ENCODE data around the gene TIMP2. TPM values are rescaled to one million over a fixed set of nuclear protein-coding genes. Genes with fewer than 3 reads are reported as not detected.

The TIMP2 gene
- total RNA-seq, 2 experiments from 2014 or later: 6.2 to 7.0 TPM

DNA sequence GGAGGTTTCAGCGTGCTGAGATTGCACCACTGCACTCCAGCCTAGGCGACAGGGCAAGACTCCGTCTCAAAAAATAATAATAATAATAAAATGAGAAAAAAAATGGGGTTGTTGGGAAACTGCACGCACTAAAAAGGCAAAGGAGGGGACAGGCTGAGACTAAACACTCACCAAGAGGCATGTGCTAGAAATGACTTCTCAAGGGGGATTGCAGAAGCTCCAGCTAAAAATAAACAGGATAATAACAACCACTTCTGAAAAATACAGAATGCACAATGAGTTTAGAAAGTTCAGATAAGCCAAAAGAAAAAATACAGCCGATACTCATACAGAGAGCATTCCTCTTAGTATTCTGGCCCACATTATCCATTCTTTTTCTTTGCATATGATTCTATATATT lies 15.1 kb upstream of the TIMP2 start:
- no peak overlapping the region for H3K27ac Mint-ChIP-seq
- H3K4me3 Mint-ChIP-seq: no peak overlapping the region
- Histone ChIP-seq H3K36me3 (ENCODE audit: insufficient read depth, low read length) (no peaks in the 10 kb centered on the region), H3K27me3 (ENCODE audit: control insufficient read depth in 1 of 2, insufficient read depth in 2 of 2, low read length in 2 of 2) (no peaks in the 10 kb centered on the region), H3K9me3 (ENCODE audit: control insufficient read depth in 1 of 2, insufficient read depth in 1 of 2, low read length in 2 of 2) (no peaks in the 10 kb centered on the region), H3K4me3 (ENCODE audit: low read length) (no peak overlapping the region), H3K4me1 (ENCODE audit: insufficient read depth, low read length) (no peaks in the 10 kb centered on the region), H3K27ac (ENCODE audit: low read depth in 1 of 2, low read length in 2 of 2) (no peak overlapping the region)
- H3K27me3 Mint-ChIP-seq: peaks cover 8% of the 10 kb centered on the region
- POLR2A ChIA-PET: no interaction called here
- no peaks in the 10 kb centered on the region for H3K4me1 Mint-ChIP-seq (ENCODE audit: low read depth)
- H3K36me3 Mint-ChIP-seq (ENCODE audit: low read depth): no peaks in the 10 kb centered on the region
- DNase-seq (no peak), ATAC-seq (ENCODE audit: poor library complexity) (no peak)
- intact Hi-C loops (cut with DNase I, micrococcal nuclease): no loop called here
- H3K9me3 Mint-ChIP-seq: no peaks in the 10 kb centered on the region
- CTCF ChIA-PET: interaction anchor here (1.2 kb wide), 1 partner anchor 10 kb away, joined by 4 read pairs; no protein-coding TSS in a partner anchor
- TF ChIP-seq, protein P1, sequence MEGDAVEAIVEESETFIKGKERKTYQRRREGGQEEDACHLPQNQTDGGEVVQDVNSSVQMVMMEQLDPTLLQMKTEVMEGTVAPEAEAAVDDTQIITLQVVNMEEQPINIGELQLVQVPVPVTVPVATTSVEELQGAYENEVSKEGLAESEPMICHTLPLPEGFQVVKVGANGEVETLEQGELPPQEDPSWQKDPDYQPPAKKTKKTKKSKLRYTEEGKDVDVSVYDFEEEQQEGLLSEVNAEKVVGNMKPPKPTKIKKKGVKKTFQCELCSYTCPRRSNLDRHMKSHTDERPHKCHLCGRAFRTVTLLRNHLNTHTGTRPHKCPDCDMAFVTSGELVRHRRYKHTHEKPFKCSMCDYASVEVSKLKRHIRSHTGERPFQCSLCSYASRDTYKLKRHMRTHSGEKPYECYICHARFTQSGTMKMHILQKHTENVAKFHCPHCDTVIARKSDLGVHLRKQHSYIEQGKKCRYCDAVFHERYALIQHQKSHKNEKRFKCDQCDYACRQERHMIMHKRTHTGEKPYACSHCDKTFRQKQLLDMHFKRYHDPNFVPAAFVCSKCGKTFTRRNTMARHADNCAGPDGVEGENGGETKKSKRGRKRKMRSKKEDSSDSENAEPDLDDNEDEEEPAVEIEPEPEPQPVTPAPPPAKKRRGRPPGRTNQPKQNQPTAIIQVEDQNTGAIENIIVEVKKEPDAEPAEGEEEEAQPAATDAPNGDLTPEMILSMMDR (IDR thresholded peaks at IDR 0.05): no peak

GRCh38 chr17:78939615-78940014 lies 14.4 kb upstream of the TIMP2 start:
- no peaks in the 10 kb centered on the region for H3K27me3 ChIP-seq (ENCODE audit: control insufficient read depth in 1 of 2, insufficient read depth in 2 of 2, low read length in 2 of 2)
- no peak overlapping the region for H3K4me3 ChIP-seq (ENCODE audit: low read length)
- no peak for ATAC-seq (ENCODE audit: poor library complexity)
- intact Hi-C loops (cut with DNase I, micrococcal nuclease): no loop called here
- Mint-ChIP-seq H3K4me3 (no peak overlapping the region), H3K27ac (no peak overlapping the region), H3K4me1 (ENCODE audit: low read depth) (no peaks in the 10 kb centered on the region), H3K36me3 (ENCODE audit: low read depth) (no peaks in the 10 kb centered on the region), H3K9me3 (no peaks in the 10 kb centered on the region), H3K27me3 (peaks cover 8% of the 10 kb centered on the region)
- H3K27ac ChIP-seq (ENCODE audit: low read depth in 1 of 2, low read length in 2 of 2): no peak overlapping the region
- no peaks in the 10 kb centered on the region for H3K36me3 ChIP-seq (ENCODE audit: insufficient read depth, low read length)
- H3K9me3 ChIP-seq (ENCODE audit: control insufficient read depth in 1 of 2, insufficient read depth in 1 of 2, low read length in 2 of 2): no peaks in the 10 kb centered on the region
- H3K4me1 ChIP-seq (ENCODE audit: insufficient read depth, low read length): no peaks in the 10 kb centered on the region
- ChIA-PET POLR2A (no interaction called here), CTCF (interaction anchor here (1.2 kb wide), 1 partner anchor 10 kb away, joined by 4 read pairs; no protein-coding TSS in a partner anchor)
- TF ChIP-seq, protein P1 (IDR thresholded peaks at IDR 0.05): no peak
- no peak for DNase-seq

DNA sequence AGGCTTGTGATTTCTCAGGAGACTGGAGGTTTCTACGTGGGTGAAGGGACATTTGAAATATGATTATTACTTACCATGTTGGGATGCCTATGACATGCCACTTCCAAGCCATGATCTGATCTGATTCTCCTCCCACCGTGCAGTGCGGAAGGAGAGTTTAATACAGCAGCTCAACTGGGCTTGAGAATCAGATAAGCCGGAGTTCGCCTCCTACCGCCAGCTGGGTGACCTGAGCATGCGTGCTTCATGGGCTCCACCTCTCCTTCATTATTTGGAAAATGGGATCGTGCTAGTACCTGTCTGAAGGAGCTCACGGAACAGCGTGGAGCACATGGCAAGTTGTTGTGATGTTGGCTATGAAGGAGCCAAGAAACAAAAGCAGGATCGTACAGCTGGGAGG lies 12.4 kb upstream of the TIMP2 start:
- Histone ChIP-seq H3K27ac (ENCODE audit: low read depth in 1 of 2, low read length in 2 of 2) (no peak overlapping the region), H3K4me1 (ENCODE audit: insufficient read depth, low read length) (peaks cover 17% of the 10 kb centered on the region), H3K36me3 (ENCODE audit: insufficient read depth, low read length) (no peaks in the 10 kb centered on the region), H3K4me3 (ENCODE audit: low read length) (no peak overlapping the region), H3K27me3 (ENCODE audit: control insufficient read depth in 1 of 2, insufficient read depth in 2 of 2, low read length in 2 of 2) (no peaks in the 10 kb centered on the region), H3K9me3 (ENCODE audit: control insufficient read depth in 1 of 2, insufficient read depth in 1 of 2, low read length in 2 of 2) (no peaks in the 10 kb centered on the region)
- TF ChIP-seq, protein P1 (IDR thresholded peaks at IDR 0.05): no peak
- ChIA-PET POLR2A (no interaction called here), CTCF (no interaction called here)
- Mint-ChIP-seq H3K4me1 (ENCODE audit: low read depth) (peaks cover 3% of the 10 kb centered on the region), H3K9me3 (no peaks in the 10 kb centered on the region), H3K27me3 (peaks cover 4% of the 10 kb centered on the region), H3K27ac (no peak overlapping the region), H3K4me3 (no peak overlapping the region), H3K36me3 (ENCODE audit: low read depth) (no peaks in the 10 kb centered on the region)
- ATAC-seq (ENCODE audit: poor library complexity) (no peak), DNase-seq (no peak)
- intact Hi-C loops (cut with DNase I, micrococcal nuclease): no loop called here
